Kidney tubule cell (primary cell): ENCODE results near the gene ZIK1.
A peak's percentile ranks its signal among the peaks of the same experiment; 100 is the strongest.

Experiments
- DNase-seq: peaks from one replicate; pipeline ENCODE4 v3.0.0-alpha.2; 2018; ENCODE audit warnings: low spot score

ZIK1 gene

DNA sequence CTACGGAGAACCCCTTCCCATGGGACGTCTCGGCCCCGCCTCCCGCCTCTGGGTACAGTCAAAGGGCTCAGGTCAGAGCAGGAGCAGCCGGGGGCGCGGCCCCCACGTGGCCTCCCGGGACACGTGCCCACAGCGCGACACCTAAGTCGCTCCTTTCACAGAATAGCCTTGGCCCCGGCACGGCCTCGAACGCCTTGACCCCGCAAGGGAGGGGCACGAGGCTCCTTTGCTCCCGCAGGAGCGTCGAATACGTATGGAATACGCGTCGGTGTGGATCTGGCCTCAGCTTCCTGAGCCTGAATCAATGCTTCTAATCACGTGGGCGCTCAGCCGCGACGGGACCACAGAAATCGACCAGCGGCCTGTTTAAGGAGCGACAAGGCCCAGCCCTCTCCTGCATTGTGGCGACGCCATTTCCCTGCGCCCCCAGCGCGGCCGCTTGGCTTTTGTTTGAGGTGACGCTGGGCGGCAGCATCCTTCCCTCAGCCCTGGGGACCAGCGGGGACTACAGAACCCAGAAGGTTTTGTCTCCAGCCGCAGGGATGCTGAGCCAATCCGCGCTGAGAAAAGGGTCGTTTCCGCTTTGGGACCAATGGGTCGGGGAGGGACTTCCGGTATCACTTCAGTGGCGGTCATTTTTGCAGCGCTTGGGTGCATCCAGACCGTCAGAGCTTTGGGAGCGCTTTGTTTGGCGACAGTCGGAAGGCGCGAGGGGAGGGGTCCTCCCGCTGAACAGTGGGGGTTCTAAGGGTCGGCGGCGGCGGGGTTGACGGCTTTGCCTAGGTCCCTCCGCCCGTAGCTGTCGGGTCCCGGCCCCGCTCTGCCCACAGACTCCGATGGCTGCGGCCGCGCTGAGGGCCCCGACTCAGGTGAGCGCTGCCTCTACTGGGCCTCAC, at the start of gene ZIK1:
Gene ZIK1, plus strand, starts transcription at position 625 of the 896 bp plus-strand sequence. Its CDS starts 212 bp downstream, at position 837.
- peak; percentile 80 for DNase-seq

DNA sequence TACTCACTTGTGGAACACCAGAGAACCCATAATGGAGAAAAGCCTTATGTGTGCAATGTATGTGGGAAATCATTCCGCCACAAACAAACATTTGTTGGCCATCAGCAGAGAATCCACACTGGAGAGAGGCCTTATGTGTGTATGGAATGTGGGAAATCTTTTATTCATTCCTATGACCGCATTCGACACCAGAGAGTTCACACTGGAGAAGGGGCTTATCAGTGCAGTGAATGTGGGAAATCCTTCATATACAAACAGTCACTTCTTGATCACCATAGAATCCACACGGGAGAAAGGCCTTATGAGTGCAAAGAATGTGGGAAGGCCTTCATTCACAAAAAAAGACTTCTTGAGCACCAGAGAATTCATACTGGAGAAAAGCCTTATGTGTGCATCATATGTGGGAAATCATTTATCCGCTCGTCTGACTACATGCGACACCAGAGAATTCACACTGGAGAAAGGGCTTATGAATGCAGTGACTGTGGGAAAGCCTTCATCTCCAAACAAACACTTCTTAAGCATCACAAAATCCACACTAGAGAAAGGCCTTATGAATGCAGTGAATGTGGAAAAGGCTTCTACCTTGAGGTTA, 45.9 kb upstream of the ZIK1 start:
- DNase-seq = no peak

DNA sequence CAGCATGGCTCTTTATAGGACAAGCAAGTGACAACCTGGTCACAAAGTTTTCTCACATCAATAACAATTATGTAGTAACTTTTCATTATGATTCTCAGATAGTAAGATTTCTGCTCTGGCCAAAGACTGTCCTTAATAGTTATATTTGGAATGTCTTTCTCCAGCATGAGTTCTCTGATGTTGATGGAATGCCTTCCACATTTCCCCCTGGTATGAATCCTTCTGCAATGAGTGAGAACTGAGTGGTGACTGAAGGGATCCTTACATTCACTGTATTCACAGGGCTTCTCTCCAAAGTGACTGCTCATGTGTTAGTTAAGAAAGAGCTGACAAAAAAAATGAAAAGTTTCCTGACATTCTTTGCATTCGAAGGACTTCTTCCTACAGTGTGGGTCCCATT, 37.4 kb upstream of the ZIK1 start:
- no peak for DNase-seq

DNA sequence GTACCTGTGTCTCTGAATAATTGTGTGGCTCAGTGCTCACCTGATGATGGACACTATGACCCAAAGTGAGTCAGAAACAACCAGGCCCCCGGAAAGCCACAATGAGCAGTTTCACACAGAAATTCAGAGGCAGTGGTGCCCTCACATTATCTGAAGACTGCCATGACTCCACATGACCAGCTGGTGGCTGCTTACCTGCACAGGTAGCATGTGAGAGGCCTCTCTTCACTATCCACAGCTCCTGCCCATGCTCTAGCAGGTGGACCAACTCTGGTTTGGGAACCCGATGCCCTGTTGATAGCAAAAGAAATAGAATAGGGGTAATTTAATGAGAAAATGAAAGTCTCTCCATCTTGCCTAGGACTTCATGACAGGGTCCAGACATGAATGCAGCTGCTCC, 31.5 kb upstream of the ZIK1 start:
- DNase-seq = no peak

DNA sequence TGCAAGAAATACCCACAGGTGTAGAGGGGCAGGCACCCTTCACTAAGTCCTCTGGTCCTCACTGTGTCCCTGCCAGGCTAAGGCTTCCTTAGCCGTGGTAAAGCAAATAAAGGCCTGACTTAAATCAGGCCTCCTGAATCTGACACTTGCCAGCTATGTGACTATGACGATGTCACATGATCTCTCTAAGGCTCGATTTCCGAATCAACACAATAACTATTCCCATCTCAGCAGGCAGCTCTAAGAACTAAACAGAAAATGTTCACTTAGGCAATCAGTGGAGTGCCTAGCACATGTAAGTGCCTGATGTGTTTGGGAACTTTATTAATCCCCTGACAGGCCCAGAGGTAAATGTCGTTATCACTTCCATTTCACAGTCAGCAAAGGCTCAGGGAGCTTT, 26.3 kb upstream of the ZIK1 start:
- no peak for DNase-seq

DNA sequence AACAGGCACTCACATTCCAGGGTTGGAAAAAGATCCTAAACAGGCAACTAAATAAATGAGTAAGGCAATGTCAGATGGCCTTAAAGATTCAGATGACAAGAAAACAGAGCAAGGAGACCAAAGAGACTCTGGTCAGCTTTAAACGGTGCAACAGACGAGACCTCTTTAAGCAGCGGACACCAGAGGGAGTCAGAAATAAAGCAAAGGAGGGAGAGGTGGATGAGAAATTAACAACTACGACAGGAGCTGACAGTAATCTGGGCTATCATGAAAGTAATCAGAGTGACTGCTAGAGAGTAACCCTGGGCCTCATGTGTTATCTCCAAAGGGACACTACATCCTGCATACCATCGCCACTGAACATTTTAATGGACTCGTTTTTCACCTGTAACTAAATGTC, 25.4 kb upstream of the ZIK1 start:
- DNase-seq = no peak

DNA sequence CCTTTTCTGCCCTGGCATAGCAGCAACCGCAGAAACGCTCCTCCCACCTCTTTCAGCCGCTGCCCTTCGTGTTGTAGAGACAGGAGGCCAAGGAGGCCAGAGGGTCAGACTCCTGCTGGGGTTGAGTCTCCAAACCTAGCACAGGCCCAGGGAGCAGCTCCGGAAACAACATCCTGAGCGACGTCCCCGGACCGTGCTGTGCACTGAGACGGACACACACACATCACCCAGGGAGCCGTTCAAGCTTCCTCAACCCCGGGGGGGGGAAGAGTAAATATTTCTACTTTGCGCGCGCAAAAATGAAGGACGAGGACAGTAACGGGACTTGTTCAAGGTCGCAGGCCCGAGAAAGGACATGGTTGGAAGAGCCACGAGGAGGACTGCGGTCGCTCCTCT, 24.9 kb upstream of the ZIK1 start:
- DNase-seq = peak; percentile 53

DNA sequence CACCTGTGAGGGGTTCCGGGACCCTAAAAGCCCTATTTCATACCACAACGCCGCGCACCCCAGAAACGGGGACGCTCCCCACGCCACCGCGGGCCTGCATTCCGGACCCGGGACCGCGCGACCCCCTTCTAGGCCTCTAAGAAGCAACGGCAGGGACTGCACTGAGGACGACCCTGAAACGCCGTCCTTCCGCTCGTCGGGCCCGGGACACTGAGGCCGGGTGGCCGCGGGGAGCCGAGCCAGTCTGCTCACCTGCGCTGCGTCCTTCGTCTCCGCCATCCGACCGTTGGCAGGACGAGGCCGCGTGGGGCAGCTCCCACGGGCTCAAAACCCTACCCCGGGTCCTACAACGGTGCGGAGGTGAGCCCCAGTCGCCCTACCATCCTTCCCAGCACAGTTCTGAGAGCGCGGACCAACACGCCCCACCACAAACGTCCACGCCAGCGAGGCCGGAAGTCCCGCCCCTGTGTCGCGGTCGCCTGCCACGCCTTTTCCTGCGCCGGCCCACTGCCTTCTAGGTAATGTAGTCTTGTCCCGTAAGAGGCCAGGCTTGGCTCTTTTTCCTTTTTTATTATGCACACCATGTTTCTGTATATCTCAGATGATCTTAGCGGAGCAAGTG, 24.4 kb upstream of the ZIK1 start, which contains the start of gene ZNF550:
Gene ZNF550, minus strand, starts transcription at position 460 of the 622 bp plus-strand sequence. Its CDS starts 181 bp downstream, at position 279.
- DNase-seq = peak; percentile 87

DNA sequence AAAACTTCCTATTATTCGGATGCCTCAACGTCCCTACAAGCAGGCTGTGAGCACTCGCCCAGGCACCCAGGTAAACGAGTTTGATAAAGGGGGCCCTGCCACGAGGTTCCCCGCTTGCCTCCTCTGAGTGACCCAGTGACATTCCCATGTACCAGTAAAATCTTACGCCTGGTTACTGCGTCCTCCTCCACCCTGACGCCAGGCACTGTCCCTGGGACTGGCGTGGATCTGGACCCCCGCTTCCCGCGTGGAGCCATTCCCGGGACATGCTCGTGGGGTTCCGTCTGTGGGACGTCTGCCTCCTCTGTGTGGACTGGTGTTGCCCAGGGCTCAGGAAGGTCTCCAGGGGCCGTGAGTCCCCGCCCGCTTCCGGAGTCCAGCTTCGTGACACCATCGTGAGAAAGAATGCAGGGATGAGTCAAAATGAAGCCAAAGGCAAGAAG, 23.9 kb upstream of the ZIK1 start:
- peak; percentile 65 for DNase-seq

DNA sequence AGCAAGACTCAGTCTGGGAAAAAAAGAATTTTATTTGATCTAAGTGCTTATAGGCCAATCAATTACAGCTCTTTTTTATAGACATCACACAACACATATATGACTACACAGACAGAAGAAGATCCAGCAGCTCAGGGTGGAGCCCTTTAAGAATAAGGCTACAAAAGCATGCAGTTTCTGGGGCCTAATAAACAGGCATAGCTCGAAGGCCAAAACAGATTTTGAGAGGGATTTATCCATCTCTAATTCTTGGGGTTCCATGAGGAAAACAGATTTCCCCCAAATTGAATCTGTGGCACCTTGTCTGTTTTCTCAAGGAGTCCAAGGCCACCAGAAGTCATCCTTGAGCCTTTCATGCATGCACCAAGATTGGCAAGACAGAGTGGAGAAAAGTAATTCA, 20.4 kb upstream of the ZIK1 start:
- no peak for DNase-seq

DNA sequence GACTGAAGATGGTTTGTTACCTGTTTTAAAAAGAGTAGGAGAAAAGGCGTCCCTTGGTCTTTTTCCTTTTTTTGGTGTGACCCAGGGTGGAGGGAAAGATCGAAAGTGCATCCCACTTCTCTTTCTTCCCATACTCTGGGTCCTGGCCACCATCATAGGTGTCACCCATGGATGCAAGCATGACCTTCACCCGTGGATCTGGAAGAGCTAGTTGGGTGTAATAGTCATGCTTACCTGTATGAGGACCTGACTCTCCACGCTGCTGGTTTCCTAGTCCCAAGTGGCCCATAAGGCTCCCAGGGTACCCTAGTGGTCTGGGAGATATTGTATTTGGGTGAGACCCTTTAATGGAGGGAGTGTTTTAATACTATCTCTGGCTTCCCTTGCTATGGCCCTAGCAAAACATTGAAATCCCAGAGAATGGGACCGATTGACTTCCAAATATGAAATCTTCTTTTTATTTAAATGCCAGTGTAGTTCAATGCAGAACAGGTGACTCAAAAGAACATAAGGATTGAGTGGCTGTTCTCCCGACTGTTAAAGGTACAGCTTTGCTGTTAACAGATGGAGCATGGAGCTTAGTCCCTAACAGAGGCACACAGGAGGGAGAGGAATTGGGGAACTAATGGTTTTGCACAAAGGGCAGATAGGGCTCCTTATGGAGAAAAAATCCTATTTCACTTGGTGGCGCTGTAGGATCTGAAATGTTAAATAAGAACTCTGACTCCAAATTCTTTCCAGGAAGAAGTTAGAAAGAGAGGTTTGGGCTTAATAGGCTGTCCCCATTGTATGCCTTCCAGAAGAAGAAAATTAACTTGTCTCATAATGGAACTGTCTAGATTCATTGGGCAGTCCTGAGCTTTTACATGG, 17.3 kb upstream of the ZIK1 start:
- peak; percentile 17 for DNase-seq

DNA sequence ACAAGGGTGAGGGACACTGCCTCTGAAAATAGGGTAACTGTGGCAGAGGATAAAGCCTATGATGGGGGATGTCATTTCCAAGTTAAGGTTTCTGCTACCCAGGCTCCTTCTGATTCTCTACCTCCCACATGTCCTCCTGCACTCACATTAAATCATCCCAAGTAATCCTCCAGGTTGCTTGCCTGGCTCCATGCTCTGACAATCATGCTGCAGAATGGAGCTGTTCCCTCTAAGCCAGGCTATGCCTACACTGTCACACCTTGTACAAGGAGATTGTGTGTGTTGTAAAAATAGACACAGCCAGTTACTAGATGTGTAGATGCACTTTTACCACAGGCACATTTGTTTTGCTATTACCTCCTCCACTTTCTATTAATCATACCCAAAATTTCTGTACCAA, 13.2 kb upstream of the ZIK1 start:
- no peak for DNase-seq

DNA sequence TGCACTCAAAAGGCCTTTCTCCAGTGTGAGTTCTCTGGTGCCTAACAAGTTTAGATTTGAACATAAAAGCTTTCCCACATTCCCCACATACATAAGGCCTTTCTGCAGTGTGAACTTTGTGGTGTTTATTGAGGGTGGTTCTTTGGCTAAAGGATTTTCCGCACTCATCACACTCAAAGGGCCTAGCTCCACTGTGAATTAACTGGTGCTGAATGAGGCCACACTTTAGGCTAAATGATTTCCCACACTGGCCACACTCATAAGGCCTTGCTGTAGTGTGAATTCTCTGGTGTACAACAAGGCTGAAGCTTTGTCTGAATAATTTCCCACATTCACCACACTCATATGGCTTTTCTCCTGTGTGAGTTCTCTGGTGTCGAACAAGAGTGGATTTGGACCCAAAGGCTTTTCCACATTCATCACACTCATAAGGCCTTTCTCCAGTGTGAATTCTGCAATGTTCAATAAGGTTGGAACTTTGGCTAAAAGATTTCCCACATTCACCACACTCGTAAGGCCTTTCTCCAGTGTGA, 11.5 kb upstream of the ZIK1 start:
- no peak for DNase-seq

DNA sequence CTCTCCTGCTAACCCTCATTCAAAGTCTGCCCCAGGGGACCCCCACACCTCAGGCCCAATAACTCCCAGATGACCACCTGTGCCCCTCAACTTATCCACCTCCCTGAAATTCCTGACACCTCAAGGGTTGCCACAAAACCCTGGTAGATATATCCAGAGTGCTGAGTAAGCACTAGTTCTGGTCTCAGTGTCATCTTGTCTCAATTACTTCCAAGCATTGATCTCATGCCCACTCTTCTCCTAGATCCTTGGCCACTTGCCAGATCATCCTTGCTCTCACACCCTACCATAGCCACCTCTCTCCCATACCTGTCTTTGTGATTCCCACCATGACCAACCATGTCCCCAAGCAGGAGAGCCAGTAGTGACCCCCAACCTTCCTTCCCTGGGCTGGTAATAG, 7.3 kb upstream of the ZIK1 start:
- DNase-seq = no peak

DNA sequence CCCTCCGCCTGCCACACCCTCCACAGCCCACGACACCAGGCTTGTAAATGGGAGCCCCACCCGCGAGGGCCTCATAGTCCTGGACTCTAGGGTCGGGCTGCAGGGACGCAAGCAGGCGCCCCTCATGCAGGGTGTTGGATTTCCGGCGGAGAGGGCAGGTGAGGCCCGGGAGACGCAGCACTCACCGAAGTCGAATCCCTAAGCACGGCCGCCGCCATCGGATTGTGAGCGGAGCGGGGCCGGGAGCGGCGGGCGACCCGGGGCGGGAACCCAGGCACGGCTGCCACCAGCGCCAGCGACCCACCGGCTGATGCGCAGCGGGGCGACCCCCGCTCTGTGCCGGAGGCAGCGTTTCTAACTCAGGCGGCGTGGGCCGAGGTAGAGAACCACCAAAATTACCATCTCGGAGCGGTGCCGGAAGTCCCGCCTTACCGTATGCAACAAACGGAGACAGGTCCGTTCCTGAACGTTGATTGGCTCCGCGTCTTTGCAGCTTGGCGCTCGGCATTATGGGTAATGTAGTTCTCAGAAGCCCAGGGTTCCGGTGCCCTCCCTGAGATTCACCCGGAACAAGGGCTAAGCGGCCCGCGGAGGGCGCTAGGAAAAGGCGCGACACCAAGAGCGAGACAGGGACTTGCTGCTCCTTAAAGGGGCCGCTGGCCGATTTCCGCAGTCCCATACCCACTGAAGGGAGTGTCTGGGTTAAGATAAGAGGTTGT, 5.3 kb upstream of the ZIK1 start, which contains the start of gene ZNF416:
Gene ZNF416, minus strand, starts transcription at position 425 of the 719 bp plus-strand sequence. Its CDS starts 207 bp downstream, at position 218.
- DNase-seq = peak; percentile 98

DNA sequence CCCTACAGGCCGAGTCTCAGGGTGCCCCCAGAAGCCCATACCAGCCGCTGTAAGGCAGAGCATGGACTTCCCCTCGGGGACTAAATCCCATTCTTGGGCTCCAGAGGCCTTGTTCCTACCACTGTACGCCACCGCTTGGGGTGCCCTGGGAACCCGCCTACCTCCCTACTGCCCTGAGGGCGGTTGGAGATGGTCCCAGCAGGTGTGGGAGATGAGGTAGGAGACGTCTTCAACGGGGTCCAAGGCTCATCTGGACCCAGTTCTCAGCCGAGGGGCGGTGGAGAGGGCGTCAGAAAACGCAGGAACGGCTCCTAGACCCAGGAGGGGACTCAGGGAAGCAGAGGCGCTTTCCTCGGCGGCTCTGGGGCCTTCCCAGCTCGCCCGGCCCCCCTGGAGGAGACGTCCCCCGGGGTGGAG, 833 bp upstream of the ZIK1 start:
- no peak for DNase-seq

DNA sequence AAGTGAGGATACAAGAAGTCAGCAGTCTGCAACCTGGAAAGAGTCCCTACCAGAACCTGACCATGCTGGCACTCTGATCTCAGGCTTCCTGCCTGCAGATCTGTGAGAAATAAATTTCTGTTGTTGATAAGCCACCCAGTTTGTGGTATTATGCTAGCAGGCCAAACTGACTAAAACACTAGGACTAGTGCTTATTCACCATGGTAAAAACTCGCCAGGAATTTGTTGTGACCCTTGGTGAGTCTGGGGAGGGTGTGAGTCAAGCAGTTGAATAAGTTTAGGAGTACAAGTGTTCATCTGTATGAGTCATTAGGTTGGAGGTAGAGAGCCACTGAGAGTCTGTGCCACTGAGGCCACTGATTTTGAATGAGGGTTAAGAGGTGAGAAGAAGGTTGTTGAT, 3.6 kb downstream of the ZIK1 start:
- peak; percentile 86 for DNase-seq

DNA sequence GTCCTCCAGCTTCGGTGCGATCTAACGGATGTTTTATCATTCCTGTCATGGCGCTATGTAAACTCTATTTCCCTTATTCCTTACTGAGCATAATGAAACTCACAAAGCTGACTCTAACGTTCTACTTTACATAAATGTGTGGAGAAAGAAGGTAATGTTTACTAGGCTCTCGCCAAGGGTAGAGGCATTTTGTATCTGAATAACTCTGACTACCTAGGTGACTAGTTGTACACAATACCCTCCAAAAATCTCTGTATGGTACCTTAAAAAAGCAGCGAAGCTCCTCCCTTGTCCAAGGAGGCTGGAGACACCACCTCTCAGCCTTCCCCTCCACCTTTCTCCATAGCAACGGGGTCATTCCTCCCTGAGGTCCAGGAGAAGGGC, 15.4 kb downstream of the ZIK1 start:
- no peak for DNase-seq

DNA sequence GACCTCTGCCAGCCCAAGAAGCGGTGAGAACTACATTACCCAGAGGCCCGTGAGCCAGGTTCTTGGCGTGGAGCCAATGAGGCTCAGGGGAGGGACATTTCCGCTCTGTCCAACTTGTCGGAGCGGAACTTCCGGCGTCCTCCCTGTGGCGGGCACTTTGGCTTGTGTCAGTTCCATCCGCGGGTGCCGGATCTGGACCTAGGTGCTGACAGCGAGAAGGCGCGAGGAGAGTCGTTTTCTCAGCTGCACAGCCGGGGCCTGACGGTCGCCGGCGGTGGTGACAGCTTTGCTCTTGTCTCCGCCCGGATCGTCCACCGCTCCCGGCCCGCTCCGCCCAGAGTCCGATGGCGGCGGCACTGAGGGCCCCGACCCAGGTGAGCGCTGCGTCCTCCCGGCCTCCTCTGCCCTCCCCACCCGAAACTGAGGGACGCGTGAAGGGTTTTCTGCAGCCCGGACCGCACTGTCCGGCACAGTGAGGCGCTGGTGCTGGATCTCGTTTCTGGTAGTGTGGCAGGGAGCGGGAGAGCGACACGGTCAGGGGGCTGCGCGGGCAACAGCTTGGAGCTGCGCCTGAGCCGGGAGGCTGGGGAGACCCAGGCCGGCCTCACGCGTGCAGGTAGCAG, 15.9 kb downstream of the ZIK1 start, which contains the start of gene ZNF530:
Gene ZNF530, plus strand, starts transcription at position 125 of the 623 bp plus-strand sequence. CDS start 4,461 bp downstream, outside the sequence.
- peak; percentile 93 for DNase-seq

DNA sequence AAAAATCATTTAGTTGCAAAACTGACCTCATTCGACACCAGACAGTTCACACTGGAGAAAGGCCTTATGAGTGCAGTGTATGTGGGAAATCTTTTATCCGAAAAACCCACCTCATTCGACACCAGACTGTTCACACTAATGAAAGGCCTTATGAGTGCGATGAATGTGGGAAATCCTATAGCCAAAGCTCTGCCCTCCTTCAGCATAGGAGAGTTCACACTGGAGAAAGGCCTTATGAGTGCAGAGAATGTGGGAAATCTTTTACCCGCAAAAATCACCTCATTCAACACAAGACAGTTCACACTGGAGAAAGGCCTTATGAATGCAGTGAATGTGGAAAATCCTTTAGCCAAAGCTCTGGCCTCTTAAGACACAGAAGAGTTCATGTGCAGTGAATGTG, 23.0 kb downstream of the ZIK1 start:
- no peak for DNase-seq
